CD4-positive, CD25-positive, alpha-beta regulatory T cell (primary cell): ENCODE data around the gene RTN4IP1. TPM values are rescaled to one million over a fixed set of nuclear protein-coding genes. Genes with fewer than 3 reads are reported as not detected.
A peak's percentile ranks its signal among the peaks of the same experiment; 100 is the strongest.

Experiments used
- ATAC-seq, 2 donors: fragments of 150-1000 bp; cut with Tn5 transposase; one replicate each; pipeline ENCODE4 v1.10.0; 2021; ENCODE audit warnings: low read depth in 2 of 2, moderate number of reproducible peaks in 2 of 2, moderate library complexity in 1 of 2
- DNase-seq, 3 donors: peaks; one replicate each; pipeline versions ENCODE4 v3.0.0 to v3.0.0-alpha.2; 2012 to 2022; ENCODE audit warnings: mixed read lengths in 1 of 3
- H3K27ac ChIP-seq: one replicate; pipeline ENCODE4 v1.7.0; 2013; ENCODE audit warnings: mild to moderate bottlenecking, low read length; ENCODE audit not compliant: insufficient read depth, poor library complexity, severe bottlenecking
- H3K27me3 ChIP-seq: one replicate; pipeline ENCODE4 v1.7.0; 2013; ENCODE audit warnings: low read length; ENCODE audit not compliant: control insufficient read depth, insufficient read depth
- H3K36me3 ChIP-seq: one replicate; pipeline ENCODE4 v1.7.0; 2013; ENCODE audit warnings: mild to moderate bottlenecking, low read length, moderate library complexity; ENCODE audit not compliant: control insufficient read depth, insufficient read depth
- H3K4me1 ChIP-seq: 2 replicates; pipeline ENCODE4 v1.7.0; 2013; ENCODE audit warnings: mild to moderate bottlenecking, low read length; ENCODE audit not compliant: insufficient read depth, control insufficient read depth, poor library complexity, severe bottlenecking
- H3K4me3 ChIP-seq: one replicate; pipeline ENCODE4 v1.7.0; 2013; ENCODE audit warnings: low read depth, mild to moderate bottlenecking, low read length, moderate library complexity
- H3K9me3 ChIP-seq, 2 experiments: 1 replicate in 1 of 2; 2 replicates in 1 of 2; pipeline ENCODE4 v1.7.0; 2013; ENCODE audit warnings: low read length in 2 of 2, mild to moderate bottlenecking in 1 of 2, moderate library complexity in 1 of 2; ENCODE audit not compliant: control insufficient read depth in 2 of 2
- H3K27ac Mint-ChIP-seq, 3 donors: one replicate each; pipeline ENCODE4 v1.8.0; 2020 to 2022; ENCODE audit warnings: mild to moderate bottlenecking in 3 of 3, mixed read lengths in 3 of 3, moderate library complexity in 2 of 3
- H3K27me3 Mint-ChIP-seq: one replicate; pipeline ENCODE4 v1.8.0; 2022; ENCODE audit warnings: mild to moderate bottlenecking, mixed read lengths
- H3K36me3 Mint-ChIP-seq: one replicate; pipeline ENCODE4 v1.8.0; 2020; ENCODE audit warnings: mixed read lengths
- H3K4me1 Mint-ChIP-seq, 4 donors: one replicate each; pipeline ENCODE4 v1.8.0; 2020 to 2022; ENCODE audit warnings: mixed read lengths in 4 of 4, mild to moderate bottlenecking in 1 of 4
- H3K4me3 Mint-ChIP-seq, 4 donors: one replicate each; pipeline ENCODE4 v1.8.0; 2020 to 2022; ENCODE audit warnings: mild to moderate bottlenecking in 4 of 4, mixed read lengths in 4 of 4, moderate library complexity in 3 of 4
- H3K9me3 Mint-ChIP-seq, 7 donors: one replicate each; pipeline ENCODE4 v1.8.0; 2020 to 2022; ENCODE audit warnings: mixed read lengths in 7 of 7, mild to moderate bottlenecking in 3 of 7, moderate library complexity in 2 of 7
- polyA plus RNA-seq, 4 donors: library from polyadenylated mRNA; unstranded; fragments of 300-500 nt; fragmentation: Illumina TruSeq; gene quantifications; one replicate each; pipeline ENCODE4 v1.2.3, GENCODE V29; 2021
- total RNA-seq: library from RNA; stranded (reverse); gene quantifications from one replicate; pipeline ENCODE4 v1.2.3, GENCODE V29; 2022

The RTN4IP1 gene, protein sequence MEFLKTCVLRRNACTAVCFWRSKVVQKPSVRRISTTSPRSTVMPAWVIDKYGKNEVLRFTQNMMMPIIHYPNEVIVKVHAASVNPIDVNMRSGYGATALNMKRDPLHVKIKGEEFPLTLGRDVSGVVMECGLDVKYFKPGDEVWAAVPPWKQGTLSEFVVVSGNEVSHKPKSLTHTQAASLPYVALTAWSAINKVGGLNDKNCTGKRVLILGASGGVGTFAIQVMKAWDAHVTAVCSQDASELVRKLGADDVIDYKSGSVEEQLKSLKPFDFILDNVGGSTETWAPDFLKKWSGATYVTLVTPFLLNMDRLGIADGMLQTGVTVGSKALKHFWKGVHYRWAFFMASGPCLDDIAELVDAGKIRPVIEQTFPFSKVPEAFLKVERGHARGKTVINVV
- 5.9 TPM for total RNA-seq
- polyA plus RNA-seq: 10 to 100 TPM in 3 of 4 donors, 1 to 10 TPM in 1; 7.7 to 13.8 (median 10.8) TPM

DNA sequence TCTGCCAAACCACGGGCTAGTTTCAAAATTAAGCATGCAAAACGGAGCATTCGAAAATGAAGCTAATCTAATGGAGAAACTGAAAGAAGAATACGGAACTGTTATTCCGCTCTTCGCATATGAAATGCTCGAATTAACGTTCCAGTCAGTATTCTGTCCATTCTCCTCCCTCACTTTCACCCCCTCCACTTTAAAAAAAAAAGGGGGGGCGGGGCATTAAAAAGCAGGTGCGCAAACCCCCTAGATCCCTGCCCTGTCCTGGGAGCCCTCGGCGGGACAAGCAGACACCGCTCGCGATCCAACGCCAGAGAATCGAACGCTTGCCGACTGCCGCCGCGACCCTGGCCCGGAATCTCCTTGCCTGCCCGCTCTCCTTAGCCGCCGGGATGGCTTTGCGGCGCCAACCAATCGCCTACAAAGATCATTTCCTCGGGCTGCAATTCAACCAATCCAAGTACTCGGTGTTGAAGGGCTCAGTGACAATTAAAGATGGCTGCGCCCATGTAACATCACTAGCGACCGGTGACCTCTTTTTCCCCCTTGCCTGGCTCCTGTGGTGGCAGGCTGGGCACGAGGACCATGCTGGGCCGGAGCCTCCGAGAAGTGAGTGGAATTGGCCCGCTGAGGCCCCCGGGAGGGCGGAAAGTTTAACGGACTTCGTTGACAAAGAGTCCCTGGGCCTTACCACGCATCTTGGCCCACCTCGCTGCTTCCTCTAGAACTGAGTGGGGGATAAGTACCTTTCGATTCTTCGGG, at the start of gene RTN4IP1, which contains the start of gene QRSL1:
TSS of gene RTN4IP1 (minus strand) at position 396 of the 756 bp plus-strand sequence. CDS start 477 bp downstream, outside the sequence.
TSS of gene QRSL1 (plus strand) at position 476 of the 756 bp plus-strand sequence. CDS start at position 580, 104 bp downstream.
- H3K27ac ChIP-seq: peak within 1 kb of the TSS; percentile 87
- DNase-seq (peak; percentile 83 to 96 (median 93)), ATAC-seq (peak; percentile 94)
- Mint-ChIP-seq H3K27ac (peak within 1 kb of the TSS; percentile 99 to 100 (median 99)), H3K4me1 (peaks cover 23 to 56% (median 40%) of the 10 kb centered on the region in 4 donors), H3K36me3 (peaks cover 7% of the 10 kb centered on the region), H3K9me3 (no peaks in the 10 kb centered on the region), H3K27me3 (no peaks in the 10 kb centered on the region), H3K4me3 (peak within 1 kb of the TSS; percentile 95 to 100 (median 98))
- H3K9me3 ChIP-seq: no peaks in the 10 kb centered on the region
- peak within 1 kb of the TSS; percentile 93 for H3K4me3 ChIP-seq
- no peaks in the 10 kb centered on the region for H3K27me3 ChIP-seq
- no peaks in the 10 kb centered on the region for H3K36me3 ChIP-seq
- peaks cover 26% of the 10 kb centered on the region for H3K4me1 ChIP-seq

DNA sequence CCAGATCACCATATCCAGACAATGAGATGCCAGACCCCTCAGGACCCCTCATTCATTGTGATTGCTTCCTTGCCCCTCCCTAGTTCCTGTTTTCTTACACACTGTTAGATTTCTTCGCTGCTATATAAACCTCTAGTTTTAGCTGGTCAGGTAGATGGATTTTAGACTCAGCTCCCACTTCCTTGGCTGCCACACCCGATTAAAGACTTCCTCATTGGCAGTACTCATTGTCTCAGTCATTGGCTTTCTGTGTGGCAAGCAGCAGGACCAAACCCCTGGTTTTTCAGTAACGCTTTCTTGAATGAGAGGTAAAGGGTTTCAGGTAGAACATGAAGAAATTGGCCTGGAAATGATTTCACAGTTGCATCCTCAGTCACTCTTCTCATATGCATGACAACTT, 48.0 kb upstream of the RTN4IP1 start:
- Mint-ChIP-seq H3K27ac (peak overlapping the region in 1 of 3 donors; percentile 12), H3K9me3 (peaks cover 0 to 1% (median 0%) of the 10 kb centered on the region in 7 donors), H3K36me3 (no peaks in the 10 kb centered on the region), H3K4me3 (no peak overlapping the region), H3K4me1 (no peaks in the 10 kb centered on the region), H3K27me3 (peaks cover 15% of the 10 kb centered on the region)
- no peaks in the 10 kb centered on the region for H3K9me3 ChIP-seq
- H3K4me3 ChIP-seq: no peak overlapping the region
- DNase-seq (no peak), ATAC-seq (no peak)
- no peaks in the 10 kb centered on the region for H3K36me3 ChIP-seq
- no peak overlapping the region for H3K27ac ChIP-seq
- no peaks in the 10 kb centered on the region for H3K4me1 ChIP-seq
- no peaks in the 10 kb centered on the region for H3K27me3 ChIP-seq

DNA sequence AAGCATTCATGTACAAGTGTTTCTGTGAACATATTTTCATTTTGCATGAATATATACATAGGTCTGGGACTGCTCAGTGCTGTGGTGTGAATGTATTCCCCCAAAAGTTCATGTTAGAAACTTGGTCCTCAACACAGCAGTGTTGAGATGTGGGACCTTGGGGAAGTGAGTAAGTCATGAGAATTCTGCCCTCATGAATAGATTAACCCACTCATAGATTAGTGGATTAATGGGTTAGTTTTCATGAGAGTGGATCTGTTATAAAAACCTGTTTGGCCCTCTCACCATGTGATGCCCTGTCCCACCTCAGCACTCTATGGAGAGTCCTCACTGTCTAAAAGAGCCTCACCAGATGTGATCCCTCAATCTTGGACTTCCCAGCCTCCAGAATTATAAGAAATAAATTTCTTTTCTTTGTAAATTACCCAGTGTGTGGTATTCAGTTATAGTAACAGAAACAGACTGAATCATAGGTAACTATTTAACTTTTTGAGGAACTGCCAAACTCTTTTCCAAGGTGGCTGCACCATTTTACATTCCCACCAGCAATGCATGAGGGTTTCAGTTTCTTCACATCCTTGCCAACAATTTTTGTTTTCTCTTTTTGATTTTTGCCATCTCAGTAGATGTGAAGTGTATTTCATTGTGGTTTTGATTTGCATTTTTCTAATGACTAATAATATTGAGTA, 45.4 kb upstream of the RTN4IP1 start:
- H3K4me3 Mint-ChIP-seq: no peak overlapping the region
- no peaks in the 10 kb centered on the region for H3K36me3 ChIP-seq
- no peak for DNase-seq
- H3K27me3 ChIP-seq: no peaks in the 10 kb centered on the region
- no peaks in the 10 kb centered on the region for H3K36me3 Mint-ChIP-seq
- H3K4me1 Mint-ChIP-seq: peaks cover 0 to 5% (median 0%) of the 10 kb centered on the region in 4 donors
- no peak for ATAC-seq
- H3K4me1 ChIP-seq: no peaks in the 10 kb centered on the region
- no peaks in the 10 kb centered on the region for H3K9me3 ChIP-seq
- H3K27ac ChIP-seq: no peak overlapping the region
- no peak overlapping the region for H3K27ac Mint-ChIP-seq
- peaks cover 0 to 1% (median 0%) of the 10 kb centered on the region in 7 donors for H3K9me3 Mint-ChIP-seq
- peaks cover 9% of the 10 kb centered on the region for H3K27me3 Mint-ChIP-seq
- H3K4me3 ChIP-seq: no peak overlapping the region

DNA sequence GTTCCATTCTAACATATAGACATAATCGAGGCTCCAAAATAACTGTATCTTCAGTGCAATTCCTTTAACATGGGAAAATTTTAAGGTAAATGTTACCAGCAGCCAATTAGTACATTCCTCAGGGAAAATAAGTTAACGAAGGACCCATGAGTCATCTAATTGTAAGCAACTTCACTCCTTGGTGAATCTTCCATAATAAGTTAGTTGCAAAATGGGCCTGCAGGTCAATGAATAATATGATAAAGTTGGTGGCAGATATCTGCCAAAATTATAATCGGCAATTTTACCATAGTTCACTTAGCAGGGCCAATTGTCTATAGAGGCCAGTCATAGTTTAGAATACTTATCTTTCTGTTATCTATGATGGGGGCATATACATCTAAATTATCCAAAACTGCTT, 42.4 kb upstream of the RTN4IP1 start:
- Histone ChIP-seq H3K4me3 (no peak overlapping the region), H3K4me1 (no peaks in the 10 kb centered on the region), H3K27ac (no peak overlapping the region), H3K36me3 (peaks cover under 1% of the 10 kb centered on the region), H3K27me3 (no peaks in the 10 kb centered on the region), H3K9me3 (no peaks in the 10 kb centered on the region)
- no peak for ATAC-seq
- peaks cover 0 to 5% (median 0%) of the 10 kb centered on the region in 4 donors for H3K4me1 Mint-ChIP-seq
- H3K27me3 Mint-ChIP-seq: peaks cover 5% of the 10 kb centered on the region
- H3K36me3 Mint-ChIP-seq: peaks cover 9% of the 10 kb centered on the region
- H3K4me3 Mint-ChIP-seq: no peak overlapping the region
- no peak for DNase-seq
- H3K27ac Mint-ChIP-seq: no peak overlapping the region
- peaks cover 0 to 1% (median 0%) of the 10 kb centered on the region in 7 donors for H3K9me3 Mint-ChIP-seq

DNA sequence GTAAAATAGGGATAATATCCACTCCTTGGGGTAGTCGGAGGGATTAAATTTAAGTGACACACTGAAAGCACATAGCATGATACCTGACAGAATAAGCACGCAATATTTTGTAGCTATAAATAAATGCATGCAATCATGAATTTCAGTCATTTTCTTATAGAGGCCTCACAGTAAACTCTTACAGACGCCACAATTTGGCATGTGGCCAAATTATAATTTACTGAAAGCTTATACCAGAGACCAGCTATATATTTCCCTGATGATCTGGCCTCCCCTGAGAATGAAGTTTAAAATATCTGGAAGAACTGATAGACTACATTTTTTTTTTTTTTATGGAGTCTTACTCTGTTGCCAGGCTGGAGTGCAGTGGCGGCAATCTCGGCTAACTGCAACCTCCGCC, 40.9 kb upstream of the RTN4IP1 start:
- H3K27ac Mint-ChIP-seq: no peak overlapping the region
- Histone ChIP-seq H3K4me3 (no peak overlapping the region), H3K4me1 (no peaks in the 10 kb centered on the region), H3K27me3 (no peaks in the 10 kb centered on the region), H3K9me3 (no peaks in the 10 kb centered on the region), H3K27ac (no peak overlapping the region), H3K36me3 (peaks cover 12% of the 10 kb centered on the region)
- no peak for DNase-seq
- H3K4me3 Mint-ChIP-seq: no peak overlapping the region
- peaks cover 0 to 1% (median 0%) of the 10 kb centered on the region in 7 donors for H3K9me3 Mint-ChIP-seq
- peaks cover 15% of the 10 kb centered on the region for H3K36me3 Mint-ChIP-seq
- H3K4me1 Mint-ChIP-seq: peaks cover 0 to 8% (median 1%) of the 10 kb centered on the region in 4 donors
- H3K27me3 Mint-ChIP-seq: peaks cover 5% of the 10 kb centered on the region
- no peak for ATAC-seq

DNA sequence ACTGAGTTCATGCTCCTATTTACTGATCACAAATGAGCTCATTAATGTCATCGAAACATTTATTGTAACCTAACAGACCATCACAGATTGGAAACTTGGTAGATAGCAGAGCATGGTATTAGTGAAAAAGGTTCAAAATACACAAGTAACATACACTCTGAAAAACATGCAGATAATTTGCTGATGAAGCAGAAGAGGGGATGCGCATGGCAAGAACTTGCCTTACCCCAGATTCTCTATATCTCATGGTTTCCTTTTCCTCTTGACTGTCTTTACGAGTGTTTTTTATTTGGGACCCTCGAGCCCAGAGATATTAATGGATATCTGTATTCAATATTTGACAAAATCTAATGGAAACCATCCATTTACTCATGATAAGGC, 37.7 kb upstream of the RTN4IP1 start:
- ATAC-seq: no peak
- no peak overlapping the region for H3K27ac ChIP-seq

DNA sequence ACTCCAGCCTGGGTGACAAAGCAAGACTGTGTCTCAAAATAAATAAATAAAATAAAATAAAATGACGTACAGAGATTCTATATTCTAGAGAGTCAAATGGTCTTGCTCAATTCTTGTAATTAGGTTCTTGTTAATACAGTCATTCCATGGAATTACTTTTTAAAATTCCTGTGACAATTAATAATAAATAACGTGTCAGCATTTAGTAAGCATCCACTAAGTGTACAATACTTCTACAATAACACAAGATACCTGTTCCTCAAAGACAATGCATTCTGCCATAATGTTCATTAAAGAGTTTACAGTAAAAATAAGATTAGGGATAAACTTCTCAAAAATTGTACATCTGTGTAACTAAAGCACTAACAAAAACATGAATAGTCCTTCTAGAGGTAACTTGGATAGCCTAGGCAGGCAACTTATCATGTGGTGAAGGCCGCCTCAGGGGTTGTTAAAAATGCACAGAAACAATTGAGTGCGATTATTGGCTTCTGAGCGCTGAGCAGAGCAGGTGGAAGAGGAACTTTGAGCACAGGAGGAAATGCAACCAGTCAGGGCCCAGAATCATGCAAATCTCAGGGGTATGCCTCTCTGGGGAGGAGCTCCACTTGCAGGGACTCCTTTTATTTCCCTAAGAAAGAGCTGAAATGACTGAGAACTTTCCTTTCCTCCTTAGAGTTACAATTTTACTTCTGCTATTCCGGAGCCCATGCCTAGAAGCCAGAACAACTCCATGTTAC, 37.2 kb upstream of the RTN4IP1 start:
- H3K4me3 Mint-ChIP-seq: no peak overlapping the region
- peaks cover 2 to 18% (median 7%) of the 10 kb centered on the region in 4 donors for H3K4me1 Mint-ChIP-seq
- Histone ChIP-seq H3K27ac (no peak overlapping the region), H3K4me3 (no peak overlapping the region), H3K27me3 (no peaks in the 10 kb centered on the region), H3K9me3 (no peaks in the 10 kb centered on the region), H3K36me3 (peaks cover 28% of the 10 kb centered on the region), H3K4me1 (no peaks in the 10 kb centered on the region)
- peaks cover 0 to 2% (median 0%) of the 10 kb centered on the region in 7 donors for H3K9me3 Mint-ChIP-seq
- peak overlapping the region in 1 of 3 donors; percentile 53 for H3K27ac Mint-ChIP-seq
- DNase-seq (no peak), ATAC-seq (peak in 1 of 2 donors; percentile 45)
- no peaks in the 10 kb centered on the region for H3K27me3 Mint-ChIP-seq
- H3K36me3 Mint-ChIP-seq: peaks cover 41% of the 10 kb centered on the region

More for the DNA sequence above, 37.7 kb upstream of the RTN4IP1 start:
- Histone ChIP-seq H3K36me3 (peaks cover 26% of the 10 kb centered on the region), H3K9me3 (no peaks in the 10 kb centered on the region), H3K27me3 (no peaks in the 10 kb centered on the region), H3K4me3 (no peak overlapping the region), H3K4me1 (no peaks in the 10 kb centered on the region)
- Mint-ChIP-seq H3K4me1 (peaks cover 2 to 18% (median 7%) of the 10 kb centered on the region in 4 donors), H3K9me3 (peaks cover 0 to 2% (median 0%) of the 10 kb centered on the region in 7 donors), H3K4me3 (no peak overlapping the region), H3K27me3 (no peaks in the 10 kb centered on the region), H3K27ac (no peak overlapping the region), H3K36me3 (peaks cover 39% of the 10 kb centered on the region)
- no peak for DNase-seq
